GM21367 (cell line): ENCODE data around the gene CMIP.
A peak's percentile ranks its signal among the peaks of the same experiment; 100 is the strongest.

Source experiments
- ATAC-seq: cut with Tn5 transposase; IDR thresholded peaks from one replicate; pipeline ENCODE4 v1.9.1; 2021; ENCODE audit not compliant: unreplicated experiment

Gene CMIP

GRCh38 chr16:81646561-81646960, 202.0 kb downstream of the CMIP start:
- ATAC-seq, result no peak

GRCh38 chr16:81647527-81647926, 202.9 kb downstream of the CMIP start:
- no peak for ATAC-seq

GRCh38 chr16:81649561-81650184, 205.1 kb downstream of the CMIP start:
- ATAC-seq, result no peak

DNA sequence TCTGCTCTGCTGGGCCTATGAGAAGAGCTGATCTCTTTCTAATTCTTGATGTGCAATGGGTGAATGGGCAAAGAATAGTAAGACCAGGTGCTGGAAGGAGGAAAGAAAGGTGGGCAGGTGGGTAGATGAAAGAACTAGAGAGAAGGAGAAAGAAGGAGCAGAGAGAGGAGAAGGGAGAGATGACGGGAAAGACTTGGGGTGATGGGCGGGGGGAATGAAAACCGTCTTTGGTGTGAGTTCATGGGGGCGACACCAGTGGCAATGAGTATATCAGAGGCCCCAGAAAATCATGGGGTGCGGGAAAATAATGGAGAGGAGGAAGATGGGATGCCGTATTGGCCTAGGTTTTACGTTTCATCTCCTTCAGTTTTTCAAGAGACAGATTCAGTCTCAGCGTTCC, 205.7 kb downstream of the CMIP start:
- ATAC-seq, result no peak

GRCh38 chr16:81650982-81651562, 206.5 kb downstream of the CMIP start:
- ATAC-seq, result no peak

DNA sequence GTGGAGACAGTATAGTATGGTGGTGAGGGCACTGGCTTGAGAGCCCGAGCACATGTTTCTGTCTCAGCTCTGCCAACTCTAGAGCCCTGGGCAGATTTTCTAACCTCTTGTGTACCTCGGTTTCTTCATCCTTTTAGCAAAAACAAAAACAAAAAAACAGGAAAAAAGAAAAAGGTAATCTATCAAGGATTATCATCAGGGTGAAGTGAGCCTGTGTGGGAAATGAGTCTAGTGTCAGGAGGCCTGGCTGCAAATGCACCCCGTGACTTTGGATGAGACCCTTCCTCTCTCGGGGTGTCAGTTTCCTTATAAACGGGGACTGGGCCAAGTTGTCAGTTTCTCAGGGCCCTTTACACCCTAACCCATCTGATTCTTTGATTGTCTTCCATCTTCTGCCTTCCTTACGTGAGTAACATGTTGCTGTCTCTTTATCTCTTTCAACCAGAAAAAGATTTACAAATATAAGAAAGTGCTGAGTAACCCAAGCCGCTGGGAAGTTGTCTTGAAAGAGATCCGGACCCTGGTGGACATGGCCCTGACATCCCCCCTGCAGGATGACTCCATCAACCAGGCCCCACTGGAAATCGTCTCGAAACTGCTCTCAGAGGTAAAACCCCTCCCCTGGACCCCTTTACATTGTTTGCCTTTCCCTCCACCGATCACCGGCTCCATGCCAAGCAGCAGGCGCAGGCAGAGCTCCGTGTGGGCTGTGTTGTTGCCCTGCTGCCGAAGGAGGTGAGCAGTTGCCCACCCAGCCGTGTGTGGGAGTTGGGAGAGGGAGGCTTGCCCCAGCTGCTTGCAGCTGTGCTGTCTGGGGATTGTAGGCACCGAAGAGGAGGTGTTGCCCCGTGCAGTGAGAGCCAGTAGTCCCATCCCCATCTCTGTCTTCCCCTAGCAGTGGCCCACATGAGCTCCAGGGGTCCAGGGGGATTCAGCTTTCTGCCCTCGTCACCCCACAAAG, 207.4 kb downstream of the CMIP start:
- ATAC-seq, result no peak

DNA sequence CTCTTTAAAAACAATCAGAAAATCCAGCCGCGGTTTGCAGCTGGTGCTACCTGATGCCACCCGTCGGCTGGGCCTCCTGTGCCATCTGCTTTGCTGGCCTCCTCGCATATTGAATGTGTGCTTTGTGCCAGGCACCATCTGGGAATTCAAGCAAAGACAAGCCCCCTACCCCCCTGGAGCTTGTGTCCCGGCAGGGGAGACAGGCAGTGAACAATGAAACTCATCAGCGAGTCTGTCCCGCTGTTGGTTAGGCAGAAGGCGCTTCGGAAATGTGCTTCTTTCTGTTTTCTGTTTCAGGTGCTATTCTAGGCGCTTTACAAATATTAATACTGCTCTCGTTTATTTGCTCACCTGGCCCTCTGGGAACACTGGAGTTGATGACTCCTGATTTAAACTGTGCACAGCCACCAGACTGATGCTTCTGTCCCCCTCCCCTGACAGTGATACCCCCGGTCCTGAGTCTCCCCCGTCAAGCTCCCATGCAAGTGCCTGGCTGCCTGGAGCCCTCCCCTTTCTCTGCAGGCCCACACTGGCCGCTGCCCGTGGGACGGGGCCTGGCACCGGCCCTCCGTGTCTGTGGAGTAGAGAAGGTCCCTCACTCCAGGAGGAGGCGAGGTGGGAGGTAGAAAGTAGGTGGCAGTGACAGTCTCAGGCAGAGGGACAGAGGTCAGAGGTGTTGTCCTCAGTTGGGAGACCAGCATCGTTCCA, 208.3 kb downstream of the CMIP start:
- ATAC-seq, result peak; percentile 51

DNA sequence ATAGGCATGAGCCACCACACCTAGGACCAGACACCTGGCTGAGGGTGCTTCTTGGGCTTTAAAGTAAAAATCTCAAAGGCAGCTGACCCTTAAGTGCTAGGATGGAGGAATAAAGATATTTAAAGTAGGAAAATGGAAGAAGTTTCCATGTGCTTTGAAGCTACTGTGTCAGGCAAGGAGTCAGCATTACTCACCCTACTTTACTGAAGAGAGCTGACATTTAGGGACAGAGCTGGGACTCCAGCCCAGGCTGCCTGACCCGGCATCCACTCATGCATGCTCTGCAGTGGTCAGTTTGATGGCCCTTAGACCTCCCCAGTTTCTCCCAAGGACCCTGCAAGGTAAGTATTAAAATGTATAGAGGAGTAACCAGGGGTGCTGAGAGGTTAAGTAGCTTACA, 209.7 kb downstream of the CMIP start:
- ATAC-seq, result no peak

GRCh38 chr16:81655469-81656162, 211.0 kb downstream of the CMIP start:
- ATAC-seq, result no peak

GRCh38 chr16:81657224-81657623, 212.6 kb downstream of the CMIP start:
- peak; percentile 60 for ATAC-seq

DNA sequence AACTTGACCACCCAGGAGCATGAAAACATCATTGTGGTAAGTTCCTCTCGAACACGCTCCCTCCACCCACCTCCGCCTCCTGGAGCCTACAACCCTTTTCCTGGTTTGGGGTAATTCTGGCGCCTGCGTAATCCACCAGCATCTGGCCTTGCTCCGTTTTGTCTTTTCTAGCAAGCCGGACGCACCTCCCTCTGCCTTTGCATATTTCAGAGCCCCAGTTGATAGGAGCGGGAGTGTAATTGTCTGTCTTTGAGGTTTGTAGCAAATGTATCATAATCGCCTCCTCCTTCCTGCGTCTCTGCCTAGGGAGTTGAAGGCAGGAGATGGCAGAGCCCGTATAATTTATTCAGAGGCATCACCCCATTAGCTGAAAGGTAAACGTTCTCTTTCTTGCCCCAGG, 213.2 kb downstream of the CMIP start:
- ATAC-seq, result no peak

DNA sequence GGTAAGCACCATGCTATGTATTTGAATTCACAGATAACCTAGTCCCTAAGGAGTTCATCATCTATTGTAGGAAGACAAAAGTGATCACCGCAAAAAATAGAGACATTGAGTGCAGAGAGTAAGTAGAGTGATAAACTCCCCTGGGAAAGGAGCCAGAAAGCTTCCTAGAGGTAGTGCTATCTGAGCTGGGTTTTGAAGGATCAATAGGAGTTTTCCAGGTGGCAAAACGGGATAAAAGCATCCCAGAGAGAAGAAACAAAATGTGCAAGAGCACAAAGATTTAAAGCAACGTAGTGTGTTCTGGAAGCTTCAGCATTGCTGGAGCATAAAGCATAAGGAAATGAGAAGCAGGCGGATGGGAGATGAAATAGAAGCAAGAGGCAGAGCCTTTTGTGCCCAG, 213.8 kb downstream of the CMIP start:
- no peak for ATAC-seq

GRCh38 chr16:81659249-81659648, 214.6 kb downstream of the CMIP start:
- no peak for ATAC-seq

GRCh38 chr16:81661082-81661481, 216.5 kb downstream of the CMIP start:
- no peak for ATAC-seq

DNA sequence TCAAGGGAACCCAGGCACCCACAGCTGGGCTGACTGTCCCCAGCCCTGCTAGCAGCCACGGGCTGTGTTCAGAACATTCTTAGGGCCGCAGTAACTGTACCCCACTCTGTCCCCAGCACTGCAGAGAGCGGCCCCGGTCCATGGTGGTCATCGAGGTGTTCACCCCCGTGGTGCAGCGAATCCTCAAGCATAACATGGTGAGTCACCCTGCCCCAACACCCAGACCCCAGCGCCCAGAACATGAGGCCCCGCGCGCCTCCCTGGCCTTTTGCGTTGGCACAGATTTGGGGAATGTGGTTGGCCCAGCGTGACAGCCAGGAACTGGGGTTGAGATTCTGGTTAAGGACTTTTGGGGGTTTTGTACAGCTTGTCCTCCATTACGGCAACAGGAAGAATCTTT, 219.5 kb downstream of the CMIP start:
- ATAC-seq, result no peak

- ATAC-seq, result no peak
These were observed 221.0 kb downstream of the CMIP start for GRCh38 chr16:81665588-81665987.

DNA sequence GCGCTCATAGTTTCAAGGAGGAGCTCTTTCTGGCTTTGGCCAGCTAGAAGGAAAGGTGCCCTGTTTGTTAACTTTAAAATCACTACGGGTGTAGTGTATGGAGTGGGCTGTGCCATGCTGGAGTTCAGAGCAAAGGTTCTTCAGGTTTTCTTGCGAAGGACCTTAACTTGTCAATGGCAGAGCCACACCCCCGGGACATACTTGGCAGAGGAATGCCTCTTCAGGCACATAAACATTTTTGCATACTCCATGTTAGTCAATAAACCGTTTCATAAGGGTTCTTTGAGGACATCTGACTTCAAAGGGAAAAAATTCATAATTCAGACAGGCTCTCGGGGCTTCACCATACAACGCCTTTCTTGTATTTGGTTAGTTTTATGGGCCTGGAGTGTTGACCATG, 221.5 kb downstream of the CMIP start:
- no peak for ATAC-seq

- no peak for ATAC-seq
These were observed 223.9 kb downstream of the CMIP start for GRCh38 chr16:81668243-81669097.

DNA sequence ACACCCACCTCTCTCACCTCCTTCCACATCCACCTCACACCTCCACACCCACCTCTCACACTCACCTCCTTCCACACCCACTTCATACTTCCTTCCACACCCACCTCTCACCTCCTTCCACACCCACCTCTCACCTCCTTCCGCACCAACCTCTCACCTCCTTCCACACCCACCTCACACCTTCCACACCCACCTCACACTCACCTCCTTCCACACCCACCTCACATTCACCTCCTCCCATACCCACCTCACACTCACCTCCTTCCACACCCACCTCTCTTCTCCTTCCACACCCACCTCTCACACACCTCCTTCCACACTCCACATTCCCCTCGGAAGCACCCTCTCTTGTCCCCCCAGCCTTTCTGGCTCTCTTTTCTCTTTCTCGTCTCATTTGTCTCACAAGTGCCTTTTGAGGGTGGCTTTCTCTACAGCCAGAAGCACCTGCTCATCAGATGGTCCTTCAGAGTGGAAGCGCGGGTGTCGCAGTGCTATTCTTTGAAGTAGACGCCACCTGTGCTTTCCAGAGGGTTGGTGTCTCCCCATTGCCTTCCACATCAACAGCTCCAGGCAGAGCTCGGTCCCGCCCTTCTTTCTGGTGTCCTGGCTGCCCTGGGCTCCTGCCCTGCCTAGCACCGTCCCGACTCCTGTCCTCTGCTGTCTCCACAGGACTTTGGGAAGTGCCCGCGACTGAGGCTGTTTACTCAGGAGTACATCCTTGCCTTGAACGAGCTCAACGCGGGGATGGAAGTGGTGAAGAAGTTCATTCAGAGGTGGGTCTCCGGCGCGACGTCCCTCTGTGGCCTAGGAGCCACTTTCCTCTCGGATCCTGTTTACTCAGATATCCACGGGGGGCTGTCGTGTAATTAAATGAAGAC, 225.1 kb downstream of the CMIP start:
- ATAC-seq, result no peak
